ENCODE data around the gene DNAJC19.
A peak's percentile ranks its signal among the peaks of the same experiment; 100 is the strongest.
"Not testable (repeated sequence)": the region's sequence is repeated elsewhere in the genome, so short reads cannot be mapped to it uniquely, and the experiment has no call there.

DNAJC19 gene

DNA sequence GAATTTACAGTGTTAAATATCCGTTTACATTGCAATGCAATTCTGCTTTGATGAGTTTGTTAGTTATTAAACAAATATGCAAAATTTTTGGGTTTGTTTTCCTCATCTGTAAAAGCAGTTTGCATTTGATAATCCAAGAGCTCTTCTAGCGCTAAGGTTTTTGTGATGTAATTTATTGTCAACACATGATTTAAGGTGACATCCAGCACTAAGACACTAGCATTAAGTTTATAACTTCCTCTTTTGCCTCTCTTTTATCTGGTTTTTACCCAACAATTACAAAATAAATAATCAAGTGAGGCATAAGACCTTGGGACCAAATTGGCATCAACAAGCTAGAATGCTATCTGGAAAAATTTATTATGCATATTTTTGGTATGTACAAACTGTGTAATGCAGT lies 969 bp upstream of the DNAJC19 start:
- Histone ChIP-seq H3K27ac (ENCODE audit: low read length) (no peak overlapping the region), H3K27me3 (ENCODE audit: control insufficient read depth in 1 of 2, insufficient read depth in 2 of 2, low read length in 2 of 2) (no peaks in the 10 kb centered on the region), H3K36me3 (ENCODE audit: control insufficient read depth in 2 of 2, insufficient read depth in 2 of 2, low read length in 2 of 2) (peaks cover 7 to 14% of the 10 kb centered on the region in 2 donors), H3K9me3 (ENCODE audit: control insufficient read depth in 2 of 2, low read length in 2 of 2) (no peaks in the 10 kb centered on the region), H3K9ac (ENCODE audit: low read length in 2 of 2) (peak overlapping the region in 1 of 2 donors; percentile 93), H3K4me3 (ENCODE audit: low read length in 2 of 2) (peak overlapping the region; percentile 91 to 99), H3K4me1 (ENCODE audit: control insufficient read depth, insufficient read depth, low read length) (no peaks in the 10 kb centered on the region)

DNA sequence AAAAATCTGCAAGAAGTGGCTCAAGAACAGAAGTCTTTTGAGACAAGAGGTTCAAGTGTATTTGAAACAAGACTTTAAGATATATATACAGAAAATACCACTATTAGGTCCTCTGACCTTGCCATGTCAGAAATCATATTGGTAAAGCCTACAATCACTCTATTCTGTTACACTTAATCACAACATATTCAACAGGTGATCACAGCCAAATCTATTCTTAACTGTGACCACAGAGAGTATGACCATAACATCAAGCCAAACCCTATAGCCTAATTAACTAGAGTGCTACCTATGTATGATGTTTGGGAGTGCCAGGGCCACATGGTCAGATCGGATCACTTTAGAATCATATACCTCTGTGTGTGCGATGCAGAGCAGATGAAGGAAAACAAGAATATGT lies 2.2 kb downstream of the DNAJC19 start:
- no peak overlapping the region for H3K4me3 ChIP-seq (ENCODE audit: low read length in 2 of 2)
- H3K4me1 ChIP-seq (ENCODE audit: control insufficient read depth, insufficient read depth, low read length) = no peaks in the 10 kb centered on the region
- peaks cover 7 to 25% of the 10 kb centered on the region in 2 donors for H3K36me3 ChIP-seq (ENCODE audit: control insufficient read depth in 2 of 2, insufficient read depth in 2 of 2, low read length in 2 of 2)
- no peak overlapping the region for H3K27ac ChIP-seq (ENCODE audit: low read length)
- H3K9me3 ChIP-seq (ENCODE audit: control insufficient read depth in 2 of 2, low read length in 2 of 2) = no peaks in the 10 kb centered on the region
- no peaks in the 10 kb centered on the region for H3K27me3 ChIP-seq (ENCODE audit: control insufficient read depth in 1 of 2, insufficient read depth in 2 of 2, low read length in 2 of 2)
- no peak overlapping the region for H3K9ac ChIP-seq (ENCODE audit: low read length in 2 of 2)

DNA sequence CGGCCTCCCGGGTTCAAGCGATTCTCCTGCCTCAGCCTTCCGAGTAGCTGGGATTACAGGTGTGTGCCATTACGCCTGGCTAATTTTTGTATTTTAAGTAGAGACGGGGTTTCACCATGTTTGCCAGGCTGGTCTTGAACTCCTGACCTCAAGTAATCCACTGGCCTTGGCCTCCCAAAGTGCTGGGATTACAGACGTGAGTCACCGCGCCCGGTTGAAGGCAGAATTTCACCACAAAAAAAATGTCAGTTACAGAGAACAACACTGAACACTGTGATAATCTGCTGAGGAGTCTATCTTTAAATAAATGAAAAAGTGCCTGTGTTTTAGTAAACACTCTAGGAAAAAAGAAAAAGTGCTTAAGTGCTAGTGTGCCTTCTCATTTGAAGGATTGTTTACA lies 3.2 kb downstream of the DNAJC19 start:
- H3K9ac ChIP-seq (ENCODE audit: low read length in 2 of 2); H3K4me3 ChIP-seq (ENCODE audit: low read length in 2 of 2); H3K27ac ChIP-seq (ENCODE audit: low read length); H3K27me3 ChIP-seq (ENCODE audit: control insufficient read depth in 1 of 2, insufficient read depth in 2 of 2, low read length in 2 of 2); H3K9me3 ChIP-seq (ENCODE audit: control insufficient read depth in 2 of 2, low read length in 2 of 2); H3K4me1 ChIP-seq (ENCODE audit: control insufficient read depth, insufficient read depth, low read length): not testable (repeated sequence)
- H3K36me3 ChIP-seq (ENCODE audit: control insufficient read depth in 2 of 2, insufficient read depth in 2 of 2, low read length in 2 of 2) = peaks cover 7 to 25% of the 10 kb centered on the region in 2 donors

GRCh38 chr3:180983136-180983535 lies 6.4 kb downstream of the DNAJC19 start:
- Histone ChIP-seq H3K27ac (ENCODE audit: low read length) (no peak overlapping the region), H3K9me3 (ENCODE audit: control insufficient read depth in 2 of 2, low read length in 2 of 2) (no peaks in the 10 kb centered on the region), H3K4me1 (ENCODE audit: control insufficient read depth, insufficient read depth, low read length) (peaks cover 3% of the 10 kb centered on the region), H3K4me3 (ENCODE audit: low read length in 2 of 2) (no peak overlapping the region), H3K9ac (ENCODE audit: low read length in 2 of 2) (no peak overlapping the region), H3K27me3 (ENCODE audit: control insufficient read depth in 1 of 2, insufficient read depth in 2 of 2, low read length in 2 of 2) (no peaks in the 10 kb centered on the region), H3K36me3 (ENCODE audit: control insufficient read depth in 2 of 2, insufficient read depth in 2 of 2, low read length in 2 of 2) (peaks cover 7 to 25% of the 10 kb centered on the region in 2 donors)

GRCh38 chr3:180981912-180982311 lies 7.6 kb downstream of the DNAJC19 start:
- peaks cover 0 to 17% of the 10 kb centered on the region in 2 donors for H3K36me3 ChIP-seq (ENCODE audit: control insufficient read depth in 2 of 2, insufficient read depth in 2 of 2, low read length in 2 of 2)
- H3K27ac ChIP-seq (ENCODE audit: low read length) = no peak overlapping the region
- H3K9ac ChIP-seq (ENCODE audit: low read length in 2 of 2) = no peak overlapping the region
- no peaks in the 10 kb centered on the region for H3K9me3 ChIP-seq (ENCODE audit: control insufficient read depth in 2 of 2, low read length in 2 of 2)
- no peak overlapping the region for H3K4me3 ChIP-seq (ENCODE audit: low read length in 2 of 2)
- H3K27me3 ChIP-seq (ENCODE audit: control insufficient read depth in 1 of 2, insufficient read depth in 2 of 2, low read length in 2 of 2) = no peaks in the 10 kb centered on the region
- H3K4me1 ChIP-seq (ENCODE audit: control insufficient read depth, insufficient read depth, low read length) = peaks cover 3% of the 10 kb centered on the region

GRCh38 chr3:180980611-180981010 lies 8.9 kb downstream of the DNAJC19 start:
- no peak overlapping the region for H3K9ac ChIP-seq (ENCODE audit: low read length in 2 of 2)
- peaks cover 3% of the 10 kb centered on the region for H3K4me1 ChIP-seq (ENCODE audit: control insufficient read depth, insufficient read depth, low read length)
- peaks cover 0 to 19% of the 10 kb centered on the region in 2 donors for H3K36me3 ChIP-seq (ENCODE audit: control insufficient read depth in 2 of 2, insufficient read depth in 2 of 2, low read length in 2 of 2)
- no peaks in the 10 kb centered on the region for H3K27me3 ChIP-seq (ENCODE audit: control insufficient read depth in 1 of 2, insufficient read depth in 2 of 2, low read length in 2 of 2)
- no peaks in the 10 kb centered on the region for H3K9me3 ChIP-seq (ENCODE audit: control insufficient read depth in 2 of 2, low read length in 2 of 2)
- no peak overlapping the region for H3K4me3 ChIP-seq (ENCODE audit: low read length in 2 of 2)
- no peak overlapping the region for H3K27ac ChIP-seq (ENCODE audit: low read length)

GRCh38 chr3:180979961-180980360 lies 9.6 kb downstream of the DNAJC19 start:
- H3K9ac ChIP-seq (ENCODE audit: low read length in 2 of 2) = no peak overlapping the region

GRCh38 chr3:180977498-180977897 lies 12.0 kb downstream of the DNAJC19 start:
- Histone ChIP-seq H3K27me3 (ENCODE audit: control insufficient read depth in 1 of 2, insufficient read depth in 2 of 2, low read length in 2 of 2) (no peaks in the 10 kb centered on the region), H3K36me3 (ENCODE audit: control insufficient read depth in 2 of 2, insufficient read depth in 2 of 2, low read length in 2 of 2) (peaks cover 0 to 11% of the 10 kb centered on the region in 2 donors), H3K9ac (ENCODE audit: low read length in 2 of 2) (no peak overlapping the region), H3K27ac (ENCODE audit: low read length) (no peak overlapping the region), H3K4me1 (ENCODE audit: control insufficient read depth, insufficient read depth, low read length) (peaks cover 3% of the 10 kb centered on the region), H3K4me3 (ENCODE audit: low read length in 2 of 2) (no peak overlapping the region), H3K9me3 (ENCODE audit: control insufficient read depth in 2 of 2, low read length in 2 of 2) (no peaks in the 10 kb centered on the region)

More at GRCh38 chr3:180979961-180980360, 9.6 kb downstream of the DNAJC19 start:
- Histone ChIP-seq H3K27ac (ENCODE audit: low read length) (no peak overlapping the region), H3K4me1 (ENCODE audit: control insufficient read depth, insufficient read depth, low read length) (peaks cover 3% of the 10 kb centered on the region), H3K27me3 (ENCODE audit: control insufficient read depth in 1 of 2, insufficient read depth in 2 of 2, low read length in 2 of 2) (no peaks in the 10 kb centered on the region), H3K9me3 (ENCODE audit: control insufficient read depth in 2 of 2, low read length in 2 of 2) (no peaks in the 10 kb centered on the region), H3K4me3 (ENCODE audit: low read length in 2 of 2) (no peak overlapping the region), H3K36me3 (ENCODE audit: control insufficient read depth in 2 of 2, insufficient read depth in 2 of 2, low read length in 2 of 2) (peaks cover 0 to 19% of the 10 kb centered on the region in 2 donors)

- H3K27me3 ChIP-seq (ENCODE audit: control insufficient read depth in 1 of 2, insufficient read depth in 2 of 2, low read length in 2 of 2) = no peaks in the 10 kb centered on the region
- no peak overlapping the region for H3K4me3 ChIP-seq (ENCODE audit: low read length in 2 of 2)
- no peak overlapping the region for H3K27ac ChIP-seq (ENCODE audit: low read length)
- H3K36me3 ChIP-seq (ENCODE audit: control insufficient read depth in 2 of 2, insufficient read depth in 2 of 2, low read length in 2 of 2) = peaks cover 5 to 23% of the 10 kb centered on the region in 2 donors
- H3K4me1 ChIP-seq (ENCODE audit: control insufficient read depth, insufficient read depth, low read length) = no peaks in the 10 kb centered on the region
- no peak overlapping the region for H3K9ac ChIP-seq (ENCODE audit: low read length in 2 of 2)
- H3K9me3 ChIP-seq (ENCODE audit: control insufficient read depth in 2 of 2, low read length in 2 of 2) = no peaks in the 10 kb centered on the region
Measured at GRCh38 chr3:180974286-180974685, 15.2 kb downstream of the DNAJC19 start.

DNA sequence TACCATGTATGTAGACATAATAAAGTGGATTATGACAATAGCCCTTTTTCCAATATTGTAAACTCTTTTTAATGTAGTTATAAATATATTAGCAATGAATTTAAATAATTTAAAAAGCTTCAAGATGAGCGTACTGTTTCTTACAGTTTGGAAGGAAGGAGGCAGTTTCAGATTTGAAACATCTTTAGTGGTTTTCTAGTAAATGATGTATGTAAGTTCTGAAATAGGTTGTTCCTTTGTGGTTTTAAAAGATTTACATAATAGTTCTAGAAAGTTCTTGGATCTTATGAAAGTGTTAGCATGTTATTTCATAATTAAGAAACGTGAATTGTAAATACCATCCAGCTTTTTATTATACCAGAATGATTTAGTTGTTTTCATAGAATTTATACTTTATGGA lies 16.0 kb downstream of the DNAJC19 start:
- Histone ChIP-seq H3K27me3 (ENCODE audit: control insufficient read depth in 1 of 2, insufficient read depth in 2 of 2, low read length in 2 of 2) (no peaks in the 10 kb centered on the region), H3K36me3 (ENCODE audit: control insufficient read depth in 2 of 2, insufficient read depth in 2 of 2, low read length in 2 of 2) (peaks cover 5 to 25% of the 10 kb centered on the region in 2 donors)

DNA sequence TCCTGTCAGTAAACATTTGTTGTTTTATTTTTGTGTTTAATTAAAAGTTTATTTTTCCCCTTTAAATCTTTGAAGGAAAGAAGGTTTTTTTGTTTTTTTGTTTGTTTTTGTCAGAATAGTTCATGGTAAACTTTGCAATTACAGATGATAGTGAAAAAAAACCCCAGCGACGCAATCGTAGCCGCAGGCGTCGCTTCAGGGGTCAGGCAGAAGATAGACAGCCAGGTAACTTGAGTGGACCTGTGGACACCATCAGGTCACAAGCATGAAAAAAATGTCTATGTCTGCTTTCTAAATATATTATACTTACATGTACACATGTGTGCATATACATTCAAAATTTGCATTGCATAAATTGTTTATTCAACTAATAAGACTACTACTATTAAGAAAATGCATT lies 18.6 kb downstream of the DNAJC19 start:
- Histone ChIP-seq H3K9ac (ENCODE audit: low read length in 2 of 2) (no peak overlapping the region), H3K4me1 (ENCODE audit: control insufficient read depth, insufficient read depth, low read length) (no peaks in the 10 kb centered on the region), H3K4me3 (ENCODE audit: low read length in 2 of 2) (no peak overlapping the region), H3K36me3 (ENCODE audit: control insufficient read depth in 2 of 2, insufficient read depth in 2 of 2, low read length in 2 of 2) (peaks cover 8 to 21% of the 10 kb centered on the region in 2 donors), H3K27me3 (ENCODE audit: control insufficient read depth in 1 of 2, insufficient read depth in 2 of 2, low read length in 2 of 2) (no peaks in the 10 kb centered on the region), H3K27ac (ENCODE audit: low read length) (no peak overlapping the region), H3K9me3 (ENCODE audit: control insufficient read depth in 2 of 2, low read length in 2 of 2) (no peaks in the 10 kb centered on the region)

More for the DNA sequence above, 16.0 kb downstream of the DNAJC19 start:
- Histone ChIP-seq H3K9me3 (ENCODE audit: control insufficient read depth in 2 of 2, low read length in 2 of 2) (no peaks in the 10 kb centered on the region), H3K9ac (ENCODE audit: low read length in 2 of 2) (no peak overlapping the region), H3K4me1 (ENCODE audit: control insufficient read depth, insufficient read depth, low read length) (no peaks in the 10 kb centered on the region), H3K27ac (ENCODE audit: low read length) (no peak overlapping the region), H3K4me3 (ENCODE audit: low read length in 2 of 2) (no peak overlapping the region)

Measured in stomach smooth muscle (tissue), 2 donors.